GM12874 (cell line): Measurements from ENCODE around the gene RELT.

Experiments
- TF ChIP-seq, protein P1 (sequence below): IDR thresholded peaks from 2 replicates; pipeline ENCODE4 v1.5.1; 2011; ENCODE audit warnings: low read depth, mild to moderate bottlenecking, control low read depth, low read length, moderate library complexity; ENCODE audit not compliant: insufficient read depth

RELT gene

DNA sequence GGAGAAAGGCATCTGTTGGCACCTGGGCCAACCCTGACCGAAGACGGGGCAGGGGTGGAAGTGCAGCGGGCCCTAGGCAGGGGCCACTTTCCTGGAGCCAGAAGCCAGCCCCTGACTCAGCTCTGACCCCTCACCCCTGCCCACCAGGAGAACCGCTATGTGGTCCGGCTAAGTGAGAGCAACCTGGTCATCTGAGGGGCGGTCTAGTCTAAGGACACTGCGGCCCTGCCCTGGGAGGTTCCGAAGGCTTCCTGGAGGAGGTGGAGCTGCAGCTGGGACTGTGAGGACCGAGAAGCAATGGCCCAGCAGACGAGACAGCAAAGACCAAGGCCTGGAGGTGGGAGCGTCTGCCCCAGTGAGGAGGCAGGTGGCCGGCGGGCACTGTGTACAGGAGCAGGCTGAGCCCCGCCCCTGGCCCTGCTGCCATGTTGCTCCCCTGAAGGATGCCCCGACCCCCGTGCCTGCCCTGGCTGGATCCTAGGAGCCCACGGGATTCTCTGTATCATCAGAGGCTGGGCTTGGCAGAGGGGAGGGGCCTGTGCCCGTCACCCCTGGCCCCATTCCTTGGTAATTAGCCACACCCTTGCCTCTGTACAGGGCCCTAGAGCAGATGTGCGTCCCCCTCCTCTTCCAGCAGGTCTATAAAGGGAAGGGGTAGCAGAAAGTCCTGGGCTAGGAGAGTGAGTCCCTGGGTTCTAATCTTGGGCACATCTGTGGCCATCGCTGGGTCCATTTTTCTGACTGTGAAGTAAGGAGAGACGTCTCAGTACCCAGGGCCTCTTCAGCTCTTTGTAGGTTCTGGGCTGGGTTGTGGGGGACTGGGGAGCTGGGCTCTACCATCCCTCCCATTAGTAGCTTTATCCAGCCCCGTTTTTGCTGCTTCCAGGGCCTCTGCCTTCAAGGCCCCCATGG lies 19.4 kb downstream of the RELT start:
- TF ChIP-seq, protein P1, sequence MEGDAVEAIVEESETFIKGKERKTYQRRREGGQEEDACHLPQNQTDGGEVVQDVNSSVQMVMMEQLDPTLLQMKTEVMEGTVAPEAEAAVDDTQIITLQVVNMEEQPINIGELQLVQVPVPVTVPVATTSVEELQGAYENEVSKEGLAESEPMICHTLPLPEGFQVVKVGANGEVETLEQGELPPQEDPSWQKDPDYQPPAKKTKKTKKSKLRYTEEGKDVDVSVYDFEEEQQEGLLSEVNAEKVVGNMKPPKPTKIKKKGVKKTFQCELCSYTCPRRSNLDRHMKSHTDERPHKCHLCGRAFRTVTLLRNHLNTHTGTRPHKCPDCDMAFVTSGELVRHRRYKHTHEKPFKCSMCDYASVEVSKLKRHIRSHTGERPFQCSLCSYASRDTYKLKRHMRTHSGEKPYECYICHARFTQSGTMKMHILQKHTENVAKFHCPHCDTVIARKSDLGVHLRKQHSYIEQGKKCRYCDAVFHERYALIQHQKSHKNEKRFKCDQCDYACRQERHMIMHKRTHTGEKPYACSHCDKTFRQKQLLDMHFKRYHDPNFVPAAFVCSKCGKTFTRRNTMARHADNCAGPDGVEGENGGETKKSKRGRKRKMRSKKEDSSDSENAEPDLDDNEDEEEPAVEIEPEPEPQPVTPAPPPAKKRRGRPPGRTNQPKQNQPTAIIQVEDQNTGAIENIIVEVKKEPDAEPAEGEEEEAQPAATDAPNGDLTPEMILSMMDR: no peak

DNA sequence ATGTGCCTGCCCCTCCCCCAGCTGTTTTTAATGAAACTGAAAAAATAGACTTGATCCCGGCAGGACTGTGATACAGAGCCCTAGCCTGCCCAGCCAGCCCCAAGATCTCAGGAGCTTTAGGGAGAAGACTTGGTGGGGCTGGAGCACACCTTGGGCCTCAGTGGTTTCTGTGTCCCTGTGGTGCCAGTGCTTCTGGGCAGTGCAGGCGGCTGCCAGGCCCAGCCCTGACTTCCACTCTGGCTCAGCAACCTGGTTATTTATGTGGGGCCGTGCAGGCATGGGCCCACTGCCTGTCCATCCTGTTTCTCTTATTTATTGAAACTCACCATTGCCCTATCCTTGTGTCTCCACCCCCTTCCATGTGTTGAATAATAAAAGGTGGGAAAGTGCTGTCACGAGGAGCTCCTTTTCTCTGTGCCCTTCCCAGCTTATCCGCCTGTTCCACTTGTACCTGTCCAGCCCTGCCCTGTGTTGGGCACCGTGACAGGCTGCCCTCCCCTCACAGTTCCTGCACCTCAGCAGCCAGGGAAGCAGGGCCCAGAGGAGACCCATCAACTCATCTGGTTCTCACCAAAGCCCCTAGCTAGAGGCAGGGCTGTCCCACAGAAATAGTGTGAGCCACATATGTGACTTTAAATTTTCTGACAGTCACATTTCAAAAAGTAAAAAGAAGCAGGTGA lies 20.2 kb downstream of the RELT start:
- TF ChIP-seq, protein P1: no peak

DNA sequence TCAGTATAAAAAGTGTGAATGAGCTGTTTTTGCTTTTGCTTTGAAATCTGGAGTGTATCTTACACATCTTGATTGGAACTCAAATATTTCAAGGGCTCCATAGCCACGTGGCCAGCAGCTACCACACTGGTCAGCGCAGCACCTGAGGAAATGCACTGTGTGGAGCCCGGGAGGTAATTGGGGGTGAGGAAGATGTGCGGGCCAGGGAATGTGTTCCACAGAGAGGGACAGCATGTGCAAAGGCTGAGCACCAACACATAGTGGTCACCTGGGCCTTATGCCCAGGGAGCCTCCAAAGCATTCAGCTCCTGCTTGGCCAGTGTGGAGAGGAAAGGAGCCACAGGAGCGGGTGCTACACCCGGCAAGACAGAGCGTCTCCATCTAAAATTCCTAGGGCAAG lies 20.8 kb downstream of the RELT start:
- TF ChIP-seq, protein P1: no peak

DNA sequence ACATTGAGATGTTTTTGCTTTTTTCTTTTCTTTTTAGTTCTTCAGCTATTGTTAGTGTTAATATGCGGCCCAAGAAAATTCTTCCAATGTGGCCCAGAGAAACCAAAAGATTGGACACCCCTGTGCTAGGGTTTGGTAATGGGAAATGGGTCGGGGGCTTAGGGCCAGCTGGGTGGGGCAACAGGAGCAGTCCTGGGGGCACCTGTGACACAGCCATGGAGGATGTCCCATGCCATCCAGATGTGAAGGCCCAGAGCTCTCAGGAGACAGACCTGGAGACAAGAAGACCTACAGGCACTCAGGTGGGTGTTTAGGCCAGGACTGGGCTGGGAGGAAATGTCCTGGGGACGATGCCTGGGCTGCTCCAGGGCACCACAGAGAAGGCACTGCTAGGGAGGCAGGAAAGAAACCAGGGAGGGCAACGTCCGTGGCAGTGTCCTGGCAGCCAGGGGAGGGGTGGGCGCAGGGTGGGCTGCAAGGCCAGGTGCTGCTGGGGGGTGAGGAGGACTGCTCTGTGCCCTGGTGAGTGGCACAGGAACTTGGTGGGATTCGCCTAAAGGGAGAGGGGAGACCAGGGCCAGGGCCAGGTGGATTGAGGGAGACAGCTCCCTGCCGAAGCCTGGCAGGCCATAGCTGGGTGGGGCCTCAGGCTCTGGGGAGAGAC lies 21.4 kb downstream of the RELT start:
- TF ChIP-seq, protein P1: no peak

DNA sequence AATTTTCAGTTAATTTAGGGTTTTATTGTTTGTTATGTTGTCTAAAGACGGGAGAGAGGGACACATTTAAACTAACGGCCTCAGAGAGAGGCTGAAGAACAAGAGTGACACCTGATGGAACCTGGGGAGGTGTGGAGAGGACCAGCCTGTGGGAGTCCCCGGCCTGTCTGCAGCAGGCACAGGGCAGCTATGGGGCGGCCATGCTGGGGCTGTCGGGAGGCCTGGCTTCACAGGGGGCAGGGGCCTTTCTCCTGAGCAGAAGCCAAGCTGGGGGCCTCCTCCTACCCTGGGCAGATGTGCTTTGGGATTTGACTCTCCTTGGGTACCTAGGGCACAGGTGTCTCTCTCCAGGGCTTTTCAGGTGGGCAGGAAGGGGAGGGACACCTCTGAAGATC lies 21.9 kb downstream of the RELT start:
- TF ChIP-seq, protein P1: no peak

DNA sequence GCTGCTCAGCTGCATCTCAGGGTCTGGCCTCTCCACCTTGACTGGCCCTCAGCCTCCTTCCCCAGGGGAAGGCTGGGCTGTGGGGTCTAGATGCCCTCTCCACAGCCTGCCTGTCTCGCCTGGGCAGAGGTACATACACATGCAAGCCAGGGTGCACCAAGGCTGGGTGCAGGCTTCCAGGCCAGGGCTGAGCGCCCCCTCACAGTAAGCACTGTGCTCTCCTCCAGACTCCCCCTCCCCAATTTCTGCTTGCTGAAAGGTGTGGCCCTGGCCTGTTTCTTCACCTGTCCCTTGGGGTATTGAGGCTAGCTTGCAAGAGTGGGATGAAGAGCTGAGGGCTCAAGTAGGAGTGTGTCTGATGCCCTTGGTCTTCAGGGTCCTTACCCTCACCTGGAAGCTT lies 22.5 kb downstream of the RELT start:
- TF ChIP-seq, protein P1: no peak

DNA sequence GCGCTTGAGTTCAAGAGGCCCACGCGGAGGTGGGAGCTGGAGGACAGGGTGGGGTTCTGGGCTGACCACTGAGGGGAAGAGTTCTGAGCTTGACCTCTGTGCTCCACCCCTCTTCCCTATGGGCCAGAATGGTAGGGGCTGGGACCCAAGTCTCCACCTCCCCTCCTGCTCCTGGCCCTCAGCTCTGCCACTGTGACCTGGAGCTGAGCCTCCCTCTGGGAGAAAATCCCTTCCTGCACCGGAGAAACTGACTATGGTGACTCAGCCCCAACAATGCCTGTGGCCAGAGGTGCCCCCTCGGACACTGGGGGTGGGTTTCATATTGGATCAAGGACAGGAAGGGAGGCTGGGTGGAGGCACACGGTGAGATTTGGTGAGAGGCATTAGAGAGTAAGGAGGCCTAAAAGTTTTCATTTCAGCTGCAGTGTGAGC lies 23.0 kb downstream of the RELT start:
- TF ChIP-seq, protein P1: no peak
